HepG2 (cell line): Measurements from ENCODE around the gene INAFM1. TPM values are rescaled to one million over a fixed set of nuclear protein-coding genes. Genes with fewer than 3 reads are reported as not detected.

Experiments
- ARNT2 ChIP-seq: sonication (generic); formaldehyde crosslinking; IDR thresholded peaks from 2 replicates; pipeline ENCODE4 v1.8.0; 2022; ENCODE audit warnings: mild to moderate bottlenecking, low read depth, missing genetic modification reagents, moderate library complexity
- CCDC6 ChIP-seq: sonication (generic); formaldehyde crosslinking; IDR thresholded peaks from 2 replicates; pipeline ENCODE4 v1.8.1; 2022; ENCODE audit warnings: mild to moderate bottlenecking, missing genetic modification reagents, moderate library complexity
- ELF4 ChIP-seq: sonication (generic); formaldehyde crosslinking; IDR thresholded peaks from 2 replicates; pipeline ENCODE4 v1.5.0; 2020; ENCODE audit warnings: missing genetic modification reagents, mild to moderate bottlenecking, moderate library complexity, borderline replicate concordance
- EP300 ChIP-seq, 3 experiments: sonication (generic) in 1 of 3; formaldehyde crosslinking in 1 of 3; IDR thresholded peaks; 2 replicates each; pipeline versions ENCODE4 v1.5.1 to v1.6.1; 2011 to 2020; ENCODE audit warnings: low read depth in 2 of 3, low read length in 2 of 3, borderline replicate concordance in 1 of 3, improper control_type of control experiment in 1 of 3, mild to moderate bottlenecking in 1 of 3, missing genetic modification reagents in 1 of 3, moderate library complexity in 1 of 3
- IRF2 ChIP-seq: IDR thresholded peaks from 2 replicates; pipeline ENCODE4 v1.6.1; 2018; ENCODE audit warnings: missing genetic modification reagents, missing compliant biosample characterization
- KMT2A ChIP-seq: sonication (generic); formaldehyde crosslinking; IDR thresholded peaks from 2 replicates; pipeline ENCODE4 v1.4.0; 2020; ENCODE audit warnings: missing genetic modification reagents
- NCOA5 ChIP-seq: sonication (generic); formaldehyde crosslinking; IDR thresholded peaks from 2 replicates; pipeline ENCODE4 v1.4.0; 2020; ENCODE audit warnings: missing genetic modification reagents
- NFIB ChIP-seq: sonication (generic); formaldehyde crosslinking; IDR thresholded peaks from 2 replicates; pipeline ENCODE4 v1.9.0; 2021; ENCODE audit warnings: missing genetic modification reagents, mild to moderate bottlenecking, borderline replicate concordance
- PCBP1 ChIP-seq: fragments of 200-400 bp; formaldehyde crosslinking; IDR thresholded peaks from 2 replicates; pipeline ENCODE4 v1.6.1; 2017; ENCODE audit warnings: mild to moderate bottlenecking, low read depth, low read length, borderline replicate concordance
- RBAK ChIP-seq: sonication (generic); formaldehyde crosslinking; IDR thresholded peaks from 2 replicates; pipeline ENCODE4 v1.5.1; 2020; ENCODE audit warnings: mild to moderate bottlenecking, missing genetic modification reagents
- ZFY ChIP-seq: sonication (generic); formaldehyde crosslinking; IDR thresholded peaks from 2 replicates; pipeline ENCODE4 v1.4.0; 2020; ENCODE audit warnings: missing genetic modification reagents
- polyA plus RNA-seq, 8 experiments: library from polyadenylated mRNA; depleted of rRNA in 3 of 8; stranded (reverse) in 7 of 8; unstranded in 1 of 8; fragments of >200 nt; fragmentation: Illumina TruSeq in 4 of 8; extraction: Trizol in 4 of 8; gene quantifications; 2 replicates each; pipeline versions ENCODE4 v1.2.1 to v1.2.3, GENCODE V29; 2011 to 2016; ENCODE audit warnings: low read depth in 4 of 8, missing spikeins in 1 of 8, mixed read lengths in 1 of 8; ENCODE audit not compliant: insufficient read depth in 1 of 8
- total RNA-seq, 5 experiments: library from RNA; depleted of rRNA; stranded (reverse); fragments of >200 nt; fragmentation: Illumina TruSeq; extraction: Trizol; gene quantifications; 2 replicates each; pipeline ENCODE4 v1.2.3, GENCODE V29; 2016; ENCODE audit warnings: low read depth in 1 of 5
- TF ChIP-seq, protein P1 (sequence below): fragments of 450-650 bp; IDR thresholded peaks from 2 replicates; pipeline ENCODE4 v1.6.1; 2017
- TF ChIP-seq, protein P2 (sequence below): sonication (generic); formaldehyde crosslinking; IDR thresholded peaks from 2 replicates; pipeline ENCODE4 v1.8.0; 2022; ENCODE audit warnings: missing genetic modification reagents, mild to moderate bottlenecking, moderate library complexity, borderline replicate concordance
- TF ChIP-seq, protein P3 (sequence below): IDR thresholded peaks from 2 replicates; pipeline ENCODE4 v1.6.1; 2016; ENCODE audit warnings: missing compliant biosample characterization, missing genetic modification reagents, borderline replicate concordance
- TF ChIP-seq, protein P4 (sequence below): sonication (generic); formaldehyde crosslinking; IDR thresholded peaks from 2 replicates; pipeline ENCODE4 v1.4.0; 2020; ENCODE audit warnings: missing genetic modification reagents
- TF ChIP-seq, protein P5 (sequence below): sonication (generic); formaldehyde crosslinking; IDR thresholded peaks from 2 replicates; pipeline ENCODE4 v1.5.1; 2020; ENCODE audit warnings: mild to moderate bottlenecking, missing genetic modification reagents, moderate library complexity

The INAFM1 gene
- total and polyA plus RNA-seq, 2 of the 13 experiments (the other 11 are each of a cell fraction or from before 2014, with no cell fraction given), result 0.88 to 1.9 TPM

DNA sequence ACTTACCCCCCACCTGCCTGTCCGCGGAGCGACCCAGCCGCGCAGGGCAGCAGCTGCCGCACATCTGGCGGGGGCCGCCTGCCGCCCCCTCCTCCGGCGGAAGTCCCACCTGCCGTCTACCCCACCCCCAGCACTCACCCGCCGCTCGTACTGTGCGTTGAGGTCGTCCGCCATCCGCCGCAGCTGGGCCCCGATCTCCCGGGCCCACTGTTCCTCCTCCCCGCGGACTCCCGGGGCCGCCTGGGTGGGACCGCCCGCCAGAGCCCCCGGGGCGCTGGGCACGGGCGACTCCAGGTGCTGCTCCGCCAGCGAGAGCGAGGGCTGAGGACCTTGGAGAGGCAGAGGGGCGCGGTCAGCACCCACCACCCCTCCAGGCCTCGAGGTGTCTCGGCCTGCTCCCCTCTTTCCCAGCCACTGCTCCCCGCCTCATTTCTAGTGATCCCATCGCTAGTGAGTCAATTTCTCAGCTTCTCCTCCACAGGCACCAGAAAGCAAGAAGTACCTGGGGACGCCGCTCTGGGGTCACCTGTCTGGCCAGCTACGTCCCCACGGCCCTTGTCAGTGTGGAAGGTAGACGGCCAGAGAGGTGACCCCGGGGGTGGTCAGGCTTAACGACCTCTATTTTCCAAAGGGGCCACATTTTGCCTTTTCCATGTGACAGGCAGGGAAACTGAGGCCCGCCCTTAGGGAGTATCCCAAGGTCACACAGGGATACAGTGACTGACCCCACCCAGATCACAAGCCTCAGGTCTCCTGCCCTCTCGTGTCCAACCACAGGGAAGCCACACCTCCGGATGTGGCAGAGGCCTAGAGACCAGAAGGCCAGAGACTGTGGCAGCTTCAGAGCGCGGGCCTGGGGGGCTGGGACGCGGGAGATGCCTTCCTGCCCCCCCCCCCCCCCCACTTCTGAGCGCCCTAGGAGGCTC, 48.0 kb upstream of the INAFM1 start (continued):
- TF ChIP-seq, protein P1, sequence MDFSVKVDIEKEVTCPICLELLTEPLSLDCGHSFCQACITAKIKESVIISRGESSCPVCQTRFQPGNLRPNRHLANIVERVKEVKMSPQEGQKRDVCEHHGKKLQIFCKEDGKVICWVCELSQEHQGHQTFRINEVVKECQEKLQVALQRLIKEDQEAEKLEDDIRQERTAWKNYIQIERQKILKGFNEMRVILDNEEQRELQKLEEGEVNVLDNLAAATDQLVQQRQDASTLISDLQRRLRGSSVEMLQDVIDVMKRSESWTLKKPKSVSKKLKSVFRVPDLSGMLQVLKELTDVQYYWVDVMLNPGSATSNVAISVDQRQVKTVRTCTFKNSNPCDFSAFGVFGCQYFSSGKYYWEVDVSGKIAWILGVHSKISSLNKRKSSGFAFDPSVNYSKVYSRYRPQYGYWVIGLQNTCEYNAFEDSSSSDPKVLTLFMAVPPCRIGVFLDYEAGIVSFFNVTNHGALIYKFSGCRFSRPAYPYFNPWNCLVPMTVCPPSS, result no peak
- TF ChIP-seq ARNT2 (peak; percentile 13; the same call in 1 of the 2 replicates), NFIB (CRISPR knock-in tag) (no peak), CCDC6 (CRISPR knock-in tag) (no peak; the same call in 1 of the 2 replicates), RBAK (CRISPR knock-in tag) (no peak), ELF4 (CRISPR knock-in tag) (no peak), KMT2A (CRISPR knock-in tag) (no peak), NCOA5 (CRISPR knock-in tag) (peak; percentile 84; the same call in 1 of the 2 replicates), IRF2 (CRISPR knock-in tag) (peak; percentile 54; the same call in 1 of the 2 replicates), EP300 (IDR thresholded peaks at IDR 0.05; ENCODE audit: low read depth in 2 of 2, low read length in 2 of 2) (no peak), EP300 (CRISPR knock-in tag; IDR thresholded peaks at IDR 0.05; ENCODE audit: borderline replicate concordance) (no peak; the same call in 1 of the 2 replicates), ZFY (CRISPR knock-in tag) (peak; percentile 66), PCBP1 (no peak; the same call in 1 of the 2 replicates)
- TF ChIP-seq, protein P2, sequence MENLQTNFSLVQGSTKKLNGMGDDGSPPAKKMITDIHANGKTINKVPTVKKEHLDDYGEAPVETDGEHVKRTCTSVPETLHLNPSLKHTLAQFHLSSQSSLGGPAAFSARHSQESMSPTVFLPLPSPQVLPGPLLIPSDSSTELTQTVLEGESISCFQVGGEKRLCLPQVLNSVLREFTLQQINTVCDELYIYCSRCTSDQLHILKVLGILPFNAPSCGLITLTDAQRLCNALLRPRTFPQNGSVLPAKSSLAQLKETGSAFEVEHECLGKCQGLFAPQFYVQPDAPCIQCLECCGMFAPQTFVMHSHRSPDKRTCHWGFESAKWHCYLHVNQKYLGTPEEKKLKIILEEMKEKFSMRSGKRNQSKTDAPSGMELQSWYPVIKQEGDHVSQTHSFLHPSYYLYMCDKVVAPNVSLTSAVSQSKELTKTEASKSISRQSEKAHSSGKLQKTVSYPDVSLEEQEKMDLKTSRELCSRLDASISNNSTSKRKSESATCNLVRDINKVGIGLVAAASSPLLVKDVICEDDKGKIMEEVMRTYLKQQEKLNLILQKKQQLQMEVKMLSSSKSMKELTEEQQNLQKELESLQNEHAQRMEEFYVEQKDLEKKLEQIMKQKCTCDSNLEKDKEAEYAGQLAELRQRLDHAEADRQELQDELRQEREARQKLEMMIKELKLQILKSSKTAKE (CRISPR knock-in tag), result no peak
- TF ChIP-seq, protein P3, sequence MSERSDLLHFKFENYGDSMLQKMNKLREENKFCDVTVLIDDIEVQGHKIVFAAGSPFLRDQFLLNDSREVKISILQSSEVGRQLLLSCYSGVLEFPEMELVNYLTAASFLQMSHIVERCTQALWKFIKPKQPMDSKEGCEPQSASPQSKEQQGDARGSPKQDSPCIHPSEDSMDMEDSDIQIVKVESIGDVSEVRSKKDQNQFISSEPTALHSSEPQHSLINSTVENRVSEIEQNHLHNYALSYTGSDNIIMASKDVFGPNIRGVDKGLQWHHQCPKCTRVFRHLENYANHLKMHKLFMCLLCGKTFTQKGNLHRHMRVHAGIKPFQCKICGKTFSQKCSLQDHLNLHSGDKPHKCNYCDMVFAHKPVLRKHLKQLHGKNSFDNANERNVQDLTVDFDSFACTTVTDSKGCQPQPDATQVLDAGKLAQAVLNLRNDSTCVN, result no peak
- TF ChIP-seq, protein P4, sequence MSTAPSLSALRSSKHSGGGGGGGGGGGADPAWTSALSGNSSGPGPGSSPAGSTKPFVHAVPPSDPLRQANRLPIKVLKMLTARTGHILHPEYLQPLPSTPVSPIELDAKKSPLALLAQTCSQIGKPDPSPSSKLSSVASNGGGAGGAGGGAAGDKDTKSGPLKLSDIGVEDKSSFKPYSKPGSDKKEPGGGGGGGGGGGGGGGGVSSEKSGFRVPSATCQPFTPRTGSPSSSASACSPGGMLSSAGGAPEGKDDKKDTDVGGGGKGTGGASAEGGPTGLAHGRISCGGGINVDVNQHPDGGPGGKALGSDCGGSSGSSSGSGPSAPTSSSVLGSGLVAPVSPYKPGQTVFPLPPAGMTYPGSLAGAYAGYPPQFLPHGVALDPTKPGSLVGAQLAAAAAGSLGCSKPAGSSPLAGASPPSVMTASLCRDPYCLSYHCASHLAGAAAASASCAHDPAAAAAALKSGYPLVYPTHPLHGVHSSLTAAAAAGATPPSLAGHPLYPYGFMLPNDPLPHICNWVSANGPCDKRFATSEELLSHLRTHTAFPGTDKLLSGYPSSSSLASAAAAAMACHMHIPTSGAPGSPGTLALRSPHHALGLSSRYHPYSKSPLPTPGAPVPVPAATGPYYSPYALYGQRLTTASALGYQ (CRISPR knock-in tag), result no peak
- TF ChIP-seq, protein P5, sequence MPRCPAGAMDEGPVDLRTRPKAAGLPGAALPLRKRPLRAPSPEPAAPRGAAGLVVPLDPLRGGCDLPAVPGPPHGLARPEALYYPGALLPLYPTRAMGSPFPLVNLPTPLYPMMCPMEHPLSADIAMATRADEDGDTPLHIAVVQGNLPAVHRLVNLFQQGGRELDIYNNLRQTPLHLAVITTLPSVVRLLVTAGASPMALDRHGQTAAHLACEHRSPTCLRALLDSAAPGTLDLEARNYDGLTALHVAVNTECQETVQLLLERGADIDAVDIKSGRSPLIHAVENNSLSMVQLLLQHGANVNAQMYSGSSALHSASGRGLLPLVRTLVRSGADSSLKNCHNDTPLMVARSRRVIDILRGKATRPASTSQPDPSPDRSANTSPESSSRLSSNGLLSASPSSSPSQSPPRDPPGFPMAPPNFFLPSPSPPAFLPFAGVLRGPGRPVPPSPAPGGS (CRISPR knock-in tag), result peak; percentile 8; the same call in 1 of the 2 replicates
